Effector CD4-positive, alpha-beta T cell (primary cell): ENCODE measurements around the gene RNF169.
"Not testable (repeated sequence)": the region's sequence is repeated elsewhere in the genome, so short reads cannot be mapped to it uniquely, and the experiment has no call there.

Experiments
- DNase-seq: peaks from one replicate; pipeline ENCODE4 v3.0.0-alpha.2; 2020

Gene RNF169

DNA sequence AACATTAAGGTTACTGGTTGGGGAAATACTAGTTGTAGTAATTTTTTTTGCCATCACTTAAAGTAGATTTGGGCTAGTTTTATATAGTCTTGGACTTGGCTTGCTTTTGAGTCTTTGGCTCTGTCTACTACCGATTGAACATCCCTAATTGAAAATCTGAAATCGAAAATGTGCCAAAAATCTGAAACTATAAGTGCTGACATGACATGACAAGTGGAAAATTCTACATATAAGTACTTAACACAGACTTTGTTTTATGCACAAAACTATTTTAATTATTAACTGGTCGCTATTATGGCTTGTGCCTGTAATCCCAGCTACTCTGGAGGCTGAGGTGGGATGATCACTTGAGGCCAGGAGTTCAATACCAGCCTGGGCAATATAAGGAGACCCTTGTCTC lies 22.5 kb downstream of the RNF169 start:
- no peak for DNase-seq

DNA sequence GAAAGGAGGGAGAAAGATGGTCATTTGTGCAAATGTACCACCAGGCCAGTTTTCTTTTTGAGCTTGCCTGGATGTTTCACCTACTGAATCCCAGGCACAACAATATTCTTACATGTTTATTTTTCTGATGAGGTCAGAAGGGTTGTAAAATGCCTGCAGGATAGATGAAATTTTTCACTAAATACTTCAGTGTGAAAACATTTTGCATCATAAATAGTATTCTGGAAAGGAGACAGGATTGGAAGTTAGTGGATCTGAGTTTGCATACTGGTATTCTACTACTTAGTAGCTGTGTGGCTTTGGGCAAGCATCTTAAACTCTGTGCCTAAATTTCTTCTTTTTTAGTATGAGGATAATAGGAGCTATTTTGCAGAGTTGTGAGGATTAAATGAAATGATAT lies 24.8 kb downstream of the RNF169 start:
- no peak for DNase-seq

DNA sequence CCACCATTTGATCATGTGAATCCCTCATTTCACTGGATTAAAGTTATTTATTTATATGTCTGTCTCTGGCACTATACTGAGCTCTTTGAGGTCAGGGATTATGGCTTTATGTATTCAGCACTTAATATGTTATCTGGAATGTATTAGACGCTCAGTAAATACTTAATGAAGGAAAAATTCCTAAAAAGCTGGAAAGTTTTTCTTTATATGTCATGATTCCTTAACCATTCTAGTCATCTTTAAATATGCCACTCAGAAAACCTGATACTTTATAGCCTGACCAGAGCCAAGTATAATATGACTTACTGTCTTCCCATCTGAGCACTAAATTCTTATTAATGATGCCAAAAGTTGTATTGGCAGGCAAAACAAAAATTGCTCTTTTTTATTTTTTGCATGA lies 27.1 kb downstream of the RNF169 start:
- DNase-seq = no peak

DNA sequence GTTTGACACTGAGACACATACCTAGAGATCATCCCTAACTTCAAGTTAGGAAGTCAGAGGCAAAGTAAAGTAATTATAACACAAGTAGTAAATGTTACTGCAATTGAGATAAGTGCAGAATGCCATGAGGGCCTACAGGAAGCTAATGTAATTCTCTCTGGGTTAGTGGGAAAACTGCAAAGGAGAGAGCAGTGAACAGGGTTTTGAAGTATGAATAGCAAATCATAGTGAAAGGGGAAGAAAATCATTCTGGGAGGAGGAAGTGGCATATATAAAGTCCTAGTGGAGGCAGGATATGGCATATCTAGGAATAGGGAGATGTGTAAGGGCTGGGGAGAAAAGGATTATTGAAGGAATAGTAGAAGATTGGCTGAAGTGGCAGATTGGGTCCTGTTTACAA lies 27.9 kb downstream of the RNF169 start:
- no peak for DNase-seq

DNA sequence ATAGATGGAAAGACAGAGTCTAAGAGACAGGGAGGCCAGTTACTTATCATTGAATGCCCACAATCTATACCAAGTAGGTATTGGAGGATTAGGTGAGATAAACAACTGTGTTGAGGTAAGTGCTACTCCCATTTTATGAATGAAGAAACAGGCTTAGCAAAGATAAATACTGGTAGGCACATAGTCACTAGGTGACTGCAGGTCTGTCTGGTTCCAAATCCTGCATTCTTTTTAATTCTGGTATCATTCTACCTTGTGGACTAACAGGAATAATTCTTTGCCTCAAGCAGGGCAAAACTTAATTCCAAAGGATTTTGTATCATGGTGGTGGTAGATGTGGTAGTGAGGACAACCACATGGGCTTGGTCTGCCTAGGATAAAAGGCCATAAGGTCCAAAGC lies 28.4 kb downstream of the RNF169 start:
- no peak for DNase-seq

GRCh38 chr11:74777877-74778276 lies 29.2 kb downstream of the RNF169 start:
- DNase-seq = no peak

DNA sequence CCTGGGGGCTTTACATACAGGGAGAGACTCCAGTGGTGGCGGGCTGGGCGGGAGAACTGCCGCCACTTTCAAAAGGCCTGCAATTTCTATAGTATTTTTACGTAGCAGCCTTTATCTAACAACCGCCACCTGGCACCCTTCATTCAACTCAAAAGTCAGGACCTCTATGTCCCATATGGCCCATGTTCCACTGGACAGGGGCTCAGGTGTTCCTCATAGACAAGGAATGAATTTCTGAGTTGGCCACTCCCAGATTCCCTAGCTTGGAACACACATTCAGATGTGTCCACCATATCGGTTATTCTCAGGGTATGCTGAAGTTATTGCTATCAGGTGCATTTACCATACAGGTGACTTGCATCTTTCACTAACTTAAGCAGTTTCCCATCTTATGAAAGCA lies 29.9 kb downstream of the RNF169 start:
- DNase-seq = no peak

- DNase-seq = no peak
These were observed 31.8 kb downstream of the RNF169 start for GRCh38 chr11:74780248-74781005.

DNA sequence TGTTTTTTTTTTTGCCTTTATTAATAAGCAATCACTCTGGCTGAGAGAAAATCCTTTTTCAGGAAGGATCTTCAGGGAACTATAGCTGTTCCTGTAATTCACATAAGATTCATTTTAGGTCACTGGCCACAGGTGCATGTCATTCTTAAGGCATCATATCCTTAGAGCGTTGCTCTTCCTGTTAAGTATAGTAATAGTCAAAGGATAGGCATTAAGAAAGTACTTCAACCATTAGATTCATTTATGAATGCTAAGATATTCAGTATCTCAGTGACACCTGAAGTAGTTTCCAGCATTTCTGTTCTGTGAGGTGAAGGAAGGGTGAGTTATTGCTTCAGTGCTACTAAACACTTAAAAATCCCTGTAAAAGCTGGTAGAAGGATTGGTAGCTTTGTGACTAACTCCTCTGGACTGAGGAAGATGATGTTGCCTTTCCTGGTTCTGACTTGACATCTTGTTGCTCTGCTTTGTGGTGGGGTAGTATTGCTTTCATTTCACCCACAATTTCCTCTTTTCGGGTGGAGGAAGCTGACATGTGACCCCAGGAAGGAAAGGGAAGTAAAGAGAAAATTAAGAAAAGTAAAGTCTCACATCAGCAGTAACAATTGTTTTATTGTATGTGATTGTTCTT lies 34.7 kb downstream of the RNF169 start:
- no peak for DNase-seq

DNA sequence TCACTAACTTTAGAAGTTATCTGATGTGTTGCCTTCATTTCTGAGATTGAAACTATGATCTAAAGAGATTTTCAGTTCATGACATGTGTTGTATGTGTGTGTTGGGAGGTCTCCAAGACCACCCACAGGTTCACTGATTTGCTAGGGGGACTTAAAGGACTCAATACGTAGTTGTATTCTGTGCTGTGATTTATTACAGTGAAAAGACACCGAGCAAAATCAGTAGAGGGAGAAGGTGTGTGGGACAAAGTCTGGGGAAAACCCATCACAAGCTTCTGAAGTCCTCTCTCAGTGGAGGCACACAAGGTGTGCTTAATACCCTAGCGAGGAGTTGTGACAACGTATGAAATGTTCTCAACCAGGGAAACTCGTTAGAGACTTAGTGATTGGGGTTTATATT lies 35.6 kb downstream of the RNF169 start:
- no peak for DNase-seq

DNA sequence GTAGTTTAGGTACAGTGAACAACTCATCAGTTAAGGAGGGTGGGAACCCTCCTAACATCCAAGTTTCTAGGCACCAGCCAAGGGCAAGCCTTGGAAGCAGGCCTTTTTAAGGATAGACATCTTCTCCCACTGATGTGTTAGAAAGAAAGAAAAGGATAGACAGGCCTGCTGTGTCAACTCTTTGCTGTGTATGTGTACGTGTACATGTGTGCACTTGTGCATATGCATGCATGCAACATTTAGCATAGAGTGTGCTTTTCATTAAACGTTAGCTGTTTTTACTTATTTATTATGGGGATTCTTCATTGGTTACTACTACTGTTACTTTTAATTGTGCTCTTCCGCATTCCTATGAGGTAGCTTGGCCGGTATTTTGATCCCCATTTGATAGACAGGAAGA lies 36.1 kb downstream of the RNF169 start:
- no peak for DNase-seq

- no peak for DNase-seq
These were observed 37.9 kb downstream of the RNF169 start for GRCh38 chr11:74786574-74786973.

- no peak for DNase-seq
These were observed 42.9 kb downstream of the RNF169 start for GRCh38 chr11:74791333-74792100.

- DNase-seq = no peak
These were observed 57.6 kb downstream of the RNF169 start for GRCh38 chr11:74806267-74806666.

DNA sequence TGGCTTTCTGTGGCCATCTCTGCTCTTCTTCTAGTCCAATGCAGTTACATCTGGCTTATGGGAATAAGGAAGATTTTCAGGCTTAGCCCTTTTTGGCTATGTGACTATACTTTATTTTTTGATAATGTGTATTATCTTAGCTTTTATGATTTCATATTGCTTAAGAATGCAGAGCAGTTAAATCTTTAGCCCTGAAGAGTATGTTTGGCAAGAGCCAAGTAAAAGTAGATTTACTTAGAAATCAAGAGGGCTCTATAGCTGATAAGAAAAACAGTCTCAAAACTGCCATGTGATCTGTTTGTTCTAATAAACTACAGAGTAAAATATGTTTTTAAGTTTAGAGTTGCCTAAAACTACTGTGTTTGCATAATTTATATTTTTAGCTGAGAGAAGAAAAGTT lies 61.2 kb downstream of the RNF169 start:
- no peak for DNase-seq

- no peak for DNase-seq
These were observed 67.3 kb downstream of the RNF169 start for GRCh38 chr11:74815966-74816365.

- no peak for DNase-seq
These were observed 68.0 kb downstream of the RNF169 start for GRCh38 chr11:74816664-74817063.

- DNase-seq = no peak
These were observed 69.8 kb downstream of the RNF169 start for GRCh38 chr11:74818283-74818946.

DNA sequence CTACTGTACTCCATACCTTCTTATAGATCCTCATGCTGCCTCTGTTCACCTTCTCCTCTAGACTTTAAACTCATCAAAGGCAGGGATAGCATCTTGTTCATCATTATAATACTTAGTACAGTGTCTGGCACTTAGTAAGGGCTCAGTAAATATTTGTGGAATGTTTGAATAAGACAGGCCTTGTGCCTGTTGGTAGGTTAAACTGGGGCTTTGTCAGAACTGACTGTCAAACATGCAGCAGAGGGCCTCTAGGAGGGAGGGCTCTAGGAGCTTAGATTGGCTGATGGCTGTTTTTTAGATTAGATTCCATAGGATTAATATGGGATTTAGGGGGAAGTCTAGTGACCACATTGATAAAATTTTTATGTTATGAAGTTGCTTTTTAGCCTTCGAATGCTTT lies 70.8 kb downstream of the RNF169 start:
- DNase-seq = no peak

DNA sequence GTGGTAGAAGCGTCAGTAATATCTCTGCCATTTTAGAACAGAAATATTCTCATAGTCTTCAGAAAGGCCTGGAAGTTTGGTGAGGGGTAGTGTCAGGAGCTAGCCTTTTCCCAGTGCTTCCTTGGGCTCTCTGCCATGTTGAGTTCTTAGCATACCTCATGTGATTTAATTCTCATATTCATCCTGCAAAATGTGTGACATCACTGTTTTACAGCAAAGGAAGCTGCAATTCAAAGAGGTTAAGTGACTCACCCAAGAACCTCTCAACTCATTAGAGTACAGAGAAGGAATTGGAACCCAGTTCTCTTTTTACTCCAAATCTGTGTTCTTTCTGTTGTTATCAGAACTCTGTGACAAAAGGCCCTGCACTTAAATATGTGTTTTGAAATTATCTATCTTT lies 72.1 kb downstream of the RNF169 start:
- DNase-seq = no peak

DNA sequence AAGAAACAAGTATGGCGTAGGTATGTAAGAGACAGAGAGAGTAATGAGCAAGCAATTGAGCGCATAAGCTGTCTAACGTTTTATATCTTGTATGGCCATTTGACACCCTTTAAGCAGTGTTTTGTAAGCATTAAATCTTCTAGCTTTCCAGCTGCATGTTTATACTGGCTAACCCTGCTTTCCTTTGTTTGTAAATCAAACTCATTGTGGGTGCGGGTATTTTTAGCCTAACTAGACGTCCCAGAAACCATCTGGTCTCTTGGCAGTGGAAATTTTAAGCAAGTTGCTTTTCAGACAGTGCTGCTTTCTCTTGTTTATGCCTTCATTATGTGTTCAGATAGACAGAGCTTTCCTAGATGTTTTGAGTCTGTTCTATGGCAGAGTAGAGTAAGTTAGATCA lies 73.5 kb downstream of the RNF169 start:
- no peak for DNase-seq

- no peak for DNase-seq
These were observed 75.8 kb downstream of the RNF169 start for GRCh38 chr11:74824285-74824982.

DNA sequence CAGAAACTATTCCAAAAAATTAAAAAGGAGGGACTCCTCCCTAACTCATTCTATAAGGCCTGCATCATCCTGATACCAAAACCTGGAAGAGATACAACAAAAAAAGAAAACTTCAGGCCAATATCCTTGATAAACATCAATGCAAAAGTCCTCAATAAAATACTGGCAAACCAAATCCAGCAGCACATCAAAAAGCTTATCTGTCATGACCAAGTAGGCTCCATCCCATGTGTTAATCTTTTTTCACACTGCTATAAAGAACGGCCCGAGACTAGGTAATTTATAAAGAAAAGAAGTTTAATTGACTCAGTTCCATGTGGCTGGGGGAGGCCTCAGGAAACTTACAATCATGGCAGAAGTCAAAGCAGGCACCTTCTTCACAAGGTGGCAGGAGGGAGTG lies 76.9 kb downstream of the RNF169 start:
- not testable (repeated sequence) for DNase-seq
